ENCODE measurements around the gene PCDHGA9. TPM values are rescaled to one million over a fixed set of nuclear protein-coding genes. Genes with fewer than 3 reads are reported as not detected.

Gene PCDHGA9
- total and polyA plus RNA-seq, 2 donors (not counting 1 experiment from before 2014, with no cell fraction given) = 3.3 to 4.8 TPM

DNA sequence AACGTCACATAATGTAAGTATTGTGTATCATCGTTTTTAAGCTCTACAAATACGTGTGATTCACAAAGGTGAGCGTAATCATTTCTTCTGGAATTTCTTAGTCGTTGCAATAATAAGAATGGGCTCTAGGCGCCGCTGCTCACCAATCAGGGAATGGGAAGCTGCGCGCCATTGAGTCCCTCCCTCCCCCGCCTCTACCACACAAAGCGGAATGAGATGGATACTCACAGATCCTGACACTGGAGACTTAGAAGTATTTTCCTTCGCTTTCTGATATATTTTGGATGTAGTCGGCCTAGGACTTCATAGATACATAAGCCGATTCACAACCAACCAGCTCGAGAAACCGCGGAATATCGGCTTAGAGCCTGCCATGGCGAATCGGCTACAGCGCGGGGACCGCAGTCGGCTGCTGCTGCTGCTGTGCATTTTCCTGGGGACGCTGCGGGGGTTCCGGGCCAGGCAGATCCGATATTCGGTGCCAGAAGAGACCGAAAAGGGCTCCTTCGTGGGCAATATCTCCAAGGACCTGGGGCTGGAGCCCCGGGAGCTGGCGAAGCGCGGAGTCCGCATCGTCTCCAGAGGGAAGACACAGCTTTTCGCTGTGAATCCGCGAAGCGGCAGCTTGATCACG, 18.4 kb downstream of the PCDHGA9 start, which contains the start of gene PCDHGA11:
Gene PCDHGA11, plus strand, starts transcription at position 197 of the 634 bp plus-strand sequence. Its CDS starts 177 bp downstream, at position 374.
- Histone ChIP-seq H3K4me3 (replicated peaks in 1 of 4; ENCODE audit: control extremely low read depth in 1 of 4, insufficient read depth in 1 of 4, low read depth in 3 of 4, low read length in 4 of 4) (peak within 1 kb of the TSS; percentile 26 to 66 (median 50)), H3K9me3 (ENCODE audit: control insufficient read depth, insufficient read depth, low read depth, low read length) (peaks cover 11% of the 10 kb centered on the region), H4K20me1 (ENCODE audit: control insufficient read depth, extremely low read depth, insufficient read depth, low read length) (no peaks in the 10 kb centered on the region), H3K27ac (ENCODE audit: insufficient read depth, low read length) (peak within 1 kb of the TSS; percentile 13), H3K79me2 (ENCODE audit: control insufficient read depth, insufficient read depth, low read length) (no peaks in the 10 kb centered on the region), H3K36me3 (ENCODE audit: control insufficient read depth, insufficient read depth, low read length) (peaks cover 2% of the 10 kb centered on the region), H3K4me1 (ENCODE audit: control insufficient read depth, extremely low read depth, insufficient read depth, low read length) (no peaks in the 10 kb centered on the region), H3K9ac (ENCODE audit: insufficient read depth, low read length) (no peak within 1 kb of the TSS), H3K27me3 (ENCODE audit: control insufficient read depth, insufficient read depth, low read length) (no peaks in the 10 kb centered on the region), H2AFZ (ENCODE audit: low read length) (no peak within 1 kb of the TSS), H3K4me2 (ENCODE audit: extremely low read depth, insufficient read depth, low read length) (peak within 1 kb of the TSS; percentile 42)
- TF ChIP-seq, protein P1, sequence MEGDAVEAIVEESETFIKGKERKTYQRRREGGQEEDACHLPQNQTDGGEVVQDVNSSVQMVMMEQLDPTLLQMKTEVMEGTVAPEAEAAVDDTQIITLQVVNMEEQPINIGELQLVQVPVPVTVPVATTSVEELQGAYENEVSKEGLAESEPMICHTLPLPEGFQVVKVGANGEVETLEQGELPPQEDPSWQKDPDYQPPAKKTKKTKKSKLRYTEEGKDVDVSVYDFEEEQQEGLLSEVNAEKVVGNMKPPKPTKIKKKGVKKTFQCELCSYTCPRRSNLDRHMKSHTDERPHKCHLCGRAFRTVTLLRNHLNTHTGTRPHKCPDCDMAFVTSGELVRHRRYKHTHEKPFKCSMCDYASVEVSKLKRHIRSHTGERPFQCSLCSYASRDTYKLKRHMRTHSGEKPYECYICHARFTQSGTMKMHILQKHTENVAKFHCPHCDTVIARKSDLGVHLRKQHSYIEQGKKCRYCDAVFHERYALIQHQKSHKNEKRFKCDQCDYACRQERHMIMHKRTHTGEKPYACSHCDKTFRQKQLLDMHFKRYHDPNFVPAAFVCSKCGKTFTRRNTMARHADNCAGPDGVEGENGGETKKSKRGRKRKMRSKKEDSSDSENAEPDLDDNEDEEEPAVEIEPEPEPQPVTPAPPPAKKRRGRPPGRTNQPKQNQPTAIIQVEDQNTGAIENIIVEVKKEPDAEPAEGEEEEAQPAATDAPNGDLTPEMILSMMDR (conservative IDR thresholded peaks at IDR 0.05 in 1 of 2, IDR thresholded peaks at IDR 0.05 in 1 of 2; ENCODE audit: low read depth in 1 of 2, low read length in 2 of 2) = peak; percentile 45 to 62
- TF ChIP-seq EZH2 (IDR thresholded peaks at IDR 0.05; ENCODE audit: low read length, missing control alignments) = no peak
- DNase-seq (ENCODE audit: low read depth in 2 of 2) = peak; percentile 56 to 75

DNA sequence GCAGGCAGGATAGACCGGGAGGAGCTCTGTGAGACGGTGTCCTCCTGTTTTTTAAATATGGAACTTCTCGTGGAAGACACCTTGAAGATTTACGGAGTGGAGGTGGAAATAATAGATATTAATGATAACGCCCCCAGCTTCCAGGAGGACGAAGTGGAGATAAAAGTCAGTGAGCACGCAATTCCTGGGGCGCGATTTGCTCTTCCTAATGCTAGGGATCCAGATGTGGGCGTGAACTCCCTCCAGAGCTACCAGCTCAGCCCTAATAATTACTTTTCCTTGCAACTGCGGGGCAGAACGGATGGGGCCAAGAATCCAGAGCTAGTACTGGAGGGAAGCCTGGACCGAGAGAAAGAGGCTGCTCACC, 18.9 kb downstream of the PCDHGA9 start:
- Histone ChIP-seq H3K79me2 (ENCODE audit: control insufficient read depth, insufficient read depth, low read length) (no peaks in the 10 kb centered on the region), H3K36me3 (ENCODE audit: control insufficient read depth, insufficient read depth, low read length) (peaks cover 2% of the 10 kb centered on the region), H3K27me3 (ENCODE audit: control insufficient read depth, insufficient read depth, low read length) (no peaks in the 10 kb centered on the region), H3K4me3 (replicated peaks in 1 of 4; ENCODE audit: control extremely low read depth in 1 of 4, insufficient read depth in 1 of 4, low read depth in 3 of 4, low read length in 4 of 4) (peak overlapping the region; percentile 26 to 66 (median 50)), H3K9ac (ENCODE audit: insufficient read depth, low read length) (no peak overlapping the region), H3K9me3 (ENCODE audit: control insufficient read depth, insufficient read depth, low read depth, low read length) (peaks cover 11% of the 10 kb centered on the region), H3K27ac (ENCODE audit: insufficient read depth, low read length) (no peak overlapping the region), H3K4me1 (ENCODE audit: control insufficient read depth, extremely low read depth, insufficient read depth, low read length) (no peaks in the 10 kb centered on the region), H3K4me2 (ENCODE audit: extremely low read depth, insufficient read depth, low read length) (peak overlapping the region; percentile 42), H4K20me1 (ENCODE audit: control insufficient read depth, extremely low read depth, insufficient read depth, low read length) (no peaks in the 10 kb centered on the region), H2AFZ (ENCODE audit: low read length) (no peak overlapping the region)
- TF ChIP-seq, protein P1 (conservative IDR thresholded peaks at IDR 0.05 in 1 of 2, IDR thresholded peaks at IDR 0.05 in 1 of 2; ENCODE audit: low read depth in 1 of 2, low read length in 2 of 2) = no peak
- peak in 1 of 2 donors; percentile 34 for DNase-seq (ENCODE audit: low read depth in 2 of 2)

DNA sequence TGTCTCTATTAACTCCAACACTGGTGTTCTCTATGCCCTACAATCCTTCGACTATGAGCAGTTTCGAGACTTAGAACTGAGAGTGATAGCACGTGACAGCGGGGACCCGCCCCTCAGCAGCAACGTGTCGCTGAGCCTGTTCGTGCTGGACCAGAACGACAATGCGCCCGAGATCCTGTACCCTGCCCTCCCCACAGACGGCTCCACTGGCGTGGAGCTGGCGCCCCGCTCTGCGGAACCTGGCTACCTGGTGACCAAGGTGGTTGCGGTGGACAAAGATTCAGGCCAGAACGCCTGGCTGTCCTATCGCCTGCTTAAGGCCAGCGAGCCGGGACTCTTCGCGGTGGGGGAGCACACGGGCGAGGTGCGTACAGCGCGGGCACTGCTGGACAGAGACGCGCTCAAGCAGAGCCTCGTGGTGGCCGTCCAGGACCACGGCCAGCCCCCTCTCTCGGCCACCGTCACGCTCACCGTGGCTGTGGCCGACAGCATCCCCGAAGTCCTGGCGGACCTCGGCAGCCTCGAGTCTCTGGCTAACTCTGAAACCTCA, 20.2 kb downstream of the PCDHGA9 start:
- no peak overlapping the region for H3K27ac ChIP-seq (ENCODE audit: insufficient read depth, low read length)
- H3K27me3 ChIP-seq (ENCODE audit: control insufficient read depth, insufficient read depth, low read length) = no peaks in the 10 kb centered on the region
- H3K4me3 ChIP-seq (replicated peaks in 1 of 4; ENCODE audit: control extremely low read depth in 1 of 4, insufficient read depth in 1 of 4, low read depth in 3 of 4, low read length in 4 of 4) = no peak overlapping the region
- peak overlapping the region; percentile 3 for H3K4me2 ChIP-seq (ENCODE audit: extremely low read depth, insufficient read depth, low read length)
- H3K36me3 ChIP-seq (ENCODE audit: control insufficient read depth, insufficient read depth, low read length) = peaks cover 4% of the 10 kb centered on the region
- no peaks in the 10 kb centered on the region for H3K79me2 ChIP-seq (ENCODE audit: control insufficient read depth, insufficient read depth, low read length)
- no peaks in the 10 kb centered on the region for H3K4me1 ChIP-seq (ENCODE audit: control insufficient read depth, extremely low read depth, insufficient read depth, low read length)
- H3K9ac ChIP-seq (ENCODE audit: insufficient read depth, low read length) = no peak overlapping the region
- H3K9me3 ChIP-seq (ENCODE audit: control insufficient read depth, insufficient read depth, low read depth, low read length) = peaks cover 17% of the 10 kb centered on the region
- TF ChIP-seq, protein P1 (conservative IDR thresholded peaks at IDR 0.05 in 1 of 2, IDR thresholded peaks at IDR 0.05 in 1 of 2; ENCODE audit: low read depth in 1 of 2, low read length in 2 of 2) = no peak
- TF ChIP-seq EZH2 (IDR thresholded peaks at IDR 0.05; ENCODE audit: low read length, missing control alignments) = no peak
- no peaks in the 10 kb centered on the region for H4K20me1 ChIP-seq (ENCODE audit: control insufficient read depth, extremely low read depth, insufficient read depth, low read length)
- H2AFZ ChIP-seq (ENCODE audit: low read length) = no peak overlapping the region
- no peak for DNase-seq (ENCODE audit: low read depth in 2 of 2)

Measured in fibroblast of lung (primary cell).